HepG2 (cell line): ENCODE data around the gene DST. TPM values are rescaled to one million over a fixed set of nuclear protein-coding genes. Genes with fewer than 3 reads are reported as not detected.

ENCODE experiments used
- AFF4 ChIP-seq: sonication (generic); formaldehyde crosslinking; IDR thresholded peaks from 2 replicates; pipeline ENCODE4 v1.4.0; 2020; ENCODE audit warnings: missing genetic modification reagents
- CBFB ChIP-seq: sonication (generic); formaldehyde crosslinking; IDR thresholded peaks from 2 replicates; pipeline ENCODE4 v1.4.0; 2020; ENCODE audit warnings: missing genetic modification reagents
- CCAR2 ChIP-seq: fragments of 200-400 bp; formaldehyde crosslinking; optimal IDR thresholded peaks from 2 replicates; pipeline ENCODE3; 2018; ENCODE audit warnings: low read depth, mild to moderate bottlenecking, low read length, moderate library complexity
- FIP1L1 ChIP-seq: fragments of 200-400 bp; formaldehyde crosslinking; IDR thresholded peaks from 2 replicates; pipeline ENCODE4 v1.6.1; 2018; ENCODE audit warnings: low read depth, mild to moderate bottlenecking, low read length, moderate library complexity, borderline replicate concordance; ENCODE audit not compliant: insufficient read depth
- FOXJ3 ChIP-seq: sonication (generic); formaldehyde crosslinking; IDR thresholded peaks from 2 replicates; pipeline ENCODE4 v1.4.0; 2020; ENCODE audit warnings: missing genetic modification reagents, mild to moderate bottlenecking, borderline replicate concordance
- HOXA3 ChIP-seq: sonication (generic); formaldehyde crosslinking; IDR thresholded peaks from 2 replicates; pipeline ENCODE4 v1.5.0; 2020; ENCODE audit warnings: missing genetic modification reagents
- IRX3 ChIP-seq: sonication (generic); formaldehyde crosslinking; IDR thresholded peaks from 2 replicates; pipeline ENCODE4 v1.8.1; 2023; ENCODE audit warnings: mild to moderate bottlenecking, low read depth, missing genetic modification reagents, borderline replicate concordance
- KDM4B ChIP-seq: sonication (generic); formaldehyde crosslinking; IDR thresholded peaks from 2 replicates; pipeline ENCODE4 v1.4.0; 2020; ENCODE audit warnings: missing genetic modification reagents
- LCORL ChIP-seq, 2 experiments: fragments of 450-650 bp in 1 of 2; sonication (generic) in 1 of 2; formaldehyde crosslinking in 1 of 2; IDR thresholded peaks; 2 replicates each; pipeline versions ENCODE4 v1.5.0 to v1.6.1; 2017 to 2020; ENCODE audit warnings: antibody characterized with exemption in 1 of 2, missing genetic modification reagents in 1 of 2
- NR2F1 ChIP-seq, 2 experiments: fragments of 450-650 bp in 1 of 2; formaldehyde crosslinking in 1 of 2; IDR thresholded peaks; 2 replicates each; pipeline versions ENCODE4 v1.5.0 to v1.6.1; 2016 to 2020; ENCODE audit warnings: mild to moderate bottlenecking in 1 of 2, missing compliant biosample characterization in 1 of 2, missing genetic modification reagents in 1 of 2, moderate library complexity in 1 of 2
- PCBP1 ChIP-seq: fragments of 200-400 bp; formaldehyde crosslinking; IDR thresholded peaks from 2 replicates; pipeline ENCODE4 v1.6.1; 2017; ENCODE audit warnings: mild to moderate bottlenecking, low read depth, low read length, borderline replicate concordance
- RBAK ChIP-seq: sonication (generic); formaldehyde crosslinking; IDR thresholded peaks from 2 replicates; pipeline ENCODE4 v1.5.1; 2020; ENCODE audit warnings: mild to moderate bottlenecking, missing genetic modification reagents
- REL ChIP-seq: sonication (generic); formaldehyde crosslinking; conservative IDR thresholded peaks from 2 replicates; pipeline ENCODE4 v1.8.0; 2022; ENCODE audit warnings: mild to moderate bottlenecking, missing genetic modification reagents, moderate library complexity
- RXRB ChIP-seq: IDR thresholded peaks from 2 replicates; pipeline ENCODE4 v1.6.1; 2016; ENCODE audit warnings: borderline replicate concordance, missing genetic modification reagents, missing compliant biosample characterization
- TAF15 ChIP-seq: fragments of 200-400 bp; formaldehyde crosslinking; IDR thresholded peaks from one replicate; pipeline ENCODE4 v1.6.1; 2018; ENCODE audit warnings: mild to moderate bottlenecking, low read depth, low read length; ENCODE audit not compliant: poor library complexity, severe bottlenecking
- TMF1 ChIP-seq: sonication (generic); formaldehyde crosslinking; IDR thresholded peaks from 2 replicates; pipeline ENCODE4 v1.8.1; 2022; ENCODE audit warnings: low read depth, missing genetic modification reagents
- ZFP90 ChIP-seq: sonication (generic); formaldehyde crosslinking; IDR thresholded peaks from 2 replicates; pipeline ENCODE4 v1.8.0; 2022; ENCODE audit warnings: missing genetic modification reagents, mild to moderate bottlenecking, inconsistent platforms, borderline replicate concordance
- ZFYVE20 ChIP-seq: sonication (generic); formaldehyde crosslinking; IDR thresholded peaks from 2 replicates; pipeline ENCODE4 v1.8.0; 2023; ENCODE audit warnings: low read depth, mild to moderate bottlenecking, moderate library complexity, missing genetic modification reagents, borderline replicate concordance
- ZNF10 ChIP-seq: sonication (generic); formaldehyde crosslinking; IDR thresholded peaks from 2 replicates; pipeline ENCODE4 v1.4.0; 2020; ENCODE audit warnings: mild to moderate bottlenecking, low read depth, missing genetic modification reagents, borderline replicate concordance
- ZNF24 ChIP-seq: fragments of 450-650 bp; IDR thresholded peaks from 2 replicates; pipeline ENCODE4 v1.6.1; 2017; ENCODE audit warnings: antibody characterized with exemption, mild to moderate bottlenecking
- ZNF256 ChIP-seq: sonication (generic); formaldehyde crosslinking; conservative IDR thresholded peaks from 2 replicates; pipeline ENCODE4 v1.4.0; 2020; ENCODE audit warnings: missing genetic modification reagents
- ZNF597 ChIP-seq: sonication (generic); formaldehyde crosslinking; IDR thresholded peaks from 2 replicates; pipeline ENCODE4 v1.5.0; 2020; ENCODE audit warnings: missing genetic modification reagents
- ZNF749 ChIP-seq: sonication (generic); formaldehyde crosslinking; IDR thresholded peaks from 2 replicates; pipeline ENCODE4 v1.8.0; 2022; ENCODE audit warnings: mild to moderate bottlenecking, missing genetic modification reagents, moderate library complexity, borderline replicate concordance
- ZNF75D ChIP-seq: sonication (generic); formaldehyde crosslinking; IDR thresholded peaks from 2 replicates; pipeline ENCODE4 v1.8.1; 2023; ENCODE audit warnings: missing genetic modification reagents, mild to moderate bottlenecking, borderline replicate concordance
- ZNF775 ChIP-seq: sonication (generic); formaldehyde crosslinking; IDR thresholded peaks from 2 replicates; pipeline ENCODE4 v1.4.0; 2020; ENCODE audit warnings: missing genetic modification reagents, mild to moderate bottlenecking, moderate library complexity, borderline replicate concordance
- ZNF792 ChIP-seq: IDR thresholded peaks from 2 replicates; pipeline ENCODE4 v1.6.1; 2016
- polyA plus RNA-seq, 8 experiments: library from polyadenylated mRNA; depleted of rRNA in 3 of 8; stranded (reverse) in 7 of 8; unstranded in 1 of 8; fragments of >200 nt; fragmentation: Illumina TruSeq in 4 of 8; extraction: Trizol in 4 of 8; gene quantifications; 2 replicates each; pipeline versions ENCODE4 v1.2.1 to v1.2.3, GENCODE V29; 2011 to 2016; ENCODE audit warnings: low read depth in 4 of 8, missing spikeins in 1 of 8, mixed read lengths in 1 of 8; ENCODE audit not compliant: insufficient read depth in 1 of 8
- total RNA-seq, 5 experiments: library from RNA; depleted of rRNA; stranded (reverse); fragments of >200 nt; fragmentation: Illumina TruSeq; extraction: Trizol; gene quantifications; 2 replicates each; pipeline ENCODE4 v1.2.3, GENCODE V29; 2016; ENCODE audit warnings: low read depth in 1 of 5

DST gene
- total and polyA plus RNA-seq, 2 of the 13 experiments (the other 11 are each of a cell fraction or from before 2014, with no cell fraction given): 64.4 to 89.0 TPM

DNA sequence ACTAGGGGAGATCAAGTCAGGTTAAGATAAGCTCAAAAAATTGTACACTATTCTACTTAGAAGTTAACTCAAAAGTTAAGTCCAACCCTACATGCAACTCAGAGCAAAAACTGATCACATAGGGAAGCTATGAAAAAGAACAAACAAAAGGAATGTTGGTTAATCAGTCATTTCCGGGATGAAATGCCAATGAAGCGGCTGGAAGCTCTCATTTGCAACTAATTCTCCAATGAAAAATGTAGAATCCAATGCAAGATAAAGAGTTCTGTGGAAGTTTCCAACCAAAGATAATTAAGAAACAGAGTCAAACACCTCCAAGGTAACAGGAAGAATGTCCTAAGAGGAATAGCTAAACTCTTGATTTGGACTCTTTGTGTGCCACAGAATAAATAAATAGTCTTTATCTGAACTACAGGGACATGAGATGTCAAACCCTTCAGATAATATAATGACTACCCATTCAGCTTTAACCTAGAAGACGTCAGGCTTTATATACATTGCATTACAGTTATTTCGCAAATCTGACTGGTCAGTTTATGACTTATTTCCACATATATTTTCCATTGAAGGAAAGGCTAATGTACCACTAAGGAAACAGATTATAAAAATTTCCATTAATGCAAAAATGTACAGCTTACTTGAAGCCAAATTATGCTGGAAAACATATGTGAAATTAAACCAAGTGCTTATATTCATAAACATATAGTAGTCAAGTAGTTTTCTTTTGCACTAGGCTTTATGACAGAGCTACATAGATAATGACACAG is 48.0 kb upstream of the DST start (continued):
- TF ChIP-seq ZNF256 (CRISPR knock-in tag) (no peak), KDM4B (no peak), CCAR2 (no peak), ZFP90 (CRISPR knock-in tag) (no peak), REL (CRISPR knock-in tag) (no peak), FIP1L1 (no peak), TMF1 (CRISPR knock-in tag) (no peak), AFF4 (no peak), HOXA3 (CRISPR knock-in tag) (no peak), ZNF10 (no peak), IRX3 (no peak), ZNF749 (CRISPR knock-in tag) (no peak), NR2F1 (CRISPR knock-in tag; IDR thresholded peaks at IDR 0.05) (no peak), ZFYVE20 (no peak), RXRB (CRISPR knock-in tag) (peak; percentile 12; the same call in 1 of the 2 replicates), CBFB (CRISPR knock-in tag) (no peak), PCBP1 (no peak), LCORL (IDR thresholded peaks at IDR 0.05) (no peak), LCORL (CRISPR knock-in tag; IDR thresholded peaks at IDR 0.05) (no peak), ZNF75D (no peak), TAF15 (no peak), ZNF775 (no peak), FOXJ3 (no peak), ZNF24 (no peak), ZNF792 (CRISPR knock-in tag) (no peak), RBAK (no peak), ZNF597 (CRISPR knock-in tag) (no peak)
